HepG2 (cell line): ENCODE data around the gene ABCC10.

Source experiments
- CEBPG ChIP-seq: IDR thresholded peaks from 2 replicates; pipeline ENCODE4 v1.6.1; 2016
- EP300 ChIP-seq, 3 experiments: sonication (generic) in 1 of 3; formaldehyde crosslinking in 1 of 3; IDR thresholded peaks; 2 replicates each; pipeline versions ENCODE4 v1.5.1 to v1.6.1; 2011 to 2020; ENCODE audit warnings: low read depth in 2 of 3, low read length in 2 of 3, borderline replicate concordance in 1 of 3, improper control_type of control experiment in 1 of 3, mild to moderate bottlenecking in 1 of 3, missing genetic modification reagents in 1 of 3, moderate library complexity in 1 of 3
- HDAC2 ChIP-seq: sonication (generic); formaldehyde crosslinking; IDR thresholded peaks from 2 replicates; pipeline ENCODE4 v1.4.0; 2020; ENCODE audit warnings: missing genetic modification reagents
- SP2 ChIP-seq: sonication (generic); formaldehyde crosslinking; IDR thresholded peaks from 2 replicates; pipeline ENCODE4 v1.5.1; 2020; ENCODE audit warnings: mild to moderate bottlenecking, missing genetic modification reagents
- ZNF670 ChIP-seq: sonication (generic); formaldehyde crosslinking; IDR thresholded peaks from 2 replicates; pipeline ENCODE4 v1.8.0; 2022; ENCODE audit warnings: mild to moderate bottlenecking, missing genetic modification reagents, borderline replicate concordance
- ZSCAN29 ChIP-seq: sonication (generic); formaldehyde crosslinking; conservative IDR thresholded peaks from 2 replicates; pipeline ENCODE4 v1.4.0; 2020; ENCODE audit warnings: mild to moderate bottlenecking, missing genetic modification reagents
- TF ChIP-seq, protein P1 (sequence below): sonication (generic); formaldehyde crosslinking; IDR thresholded peaks from 2 replicates; pipeline ENCODE4 v1.4.0; 2020; ENCODE audit warnings: missing genetic modification reagents
- TF ChIP-seq, protein P2 (sequence below): sonication (generic); formaldehyde crosslinking; IDR thresholded peaks from 2 replicates; pipeline ENCODE4 v1.4.0; 2020; ENCODE audit warnings: missing genetic modification reagents
- TF ChIP-seq, protein P3 (sequence below): sonication (generic); formaldehyde crosslinking; IDR thresholded peaks from 2 replicates; pipeline ENCODE4 v1.5.0; 2020; ENCODE audit warnings: mild to moderate bottlenecking, missing genetic modification reagents, moderate library complexity
- TF ChIP-seq, protein P4 (sequence below): sonication (generic); formaldehyde crosslinking; conservative IDR thresholded peaks from 2 replicates; pipeline ENCODE4 v1.5.0; 2020; ENCODE audit warnings: missing genetic modification reagents

DNA sequence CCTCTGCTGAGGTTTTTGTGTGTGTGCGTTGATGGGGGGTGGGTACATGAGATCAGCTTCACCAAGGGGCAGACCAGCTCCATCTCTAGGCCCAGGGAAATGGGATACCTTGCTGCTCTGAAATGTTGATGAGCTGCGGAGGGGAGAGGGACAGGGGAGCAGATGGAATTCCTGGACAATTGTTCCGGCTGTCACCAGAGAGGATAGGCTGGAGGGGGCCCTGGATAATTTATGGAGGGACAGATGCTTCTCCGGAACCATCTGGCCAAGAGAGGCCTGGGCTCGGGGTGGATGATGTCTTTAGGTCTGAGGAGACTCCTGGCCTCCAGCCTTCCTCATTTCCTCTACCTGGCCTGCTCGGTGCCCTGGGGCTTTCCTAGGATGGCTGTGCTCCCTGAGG lies 48.2 kb downstream of the ABCC10 start:
- TF ChIP-seq SP2 (no peak), CEBPG (CRISPR knock-in tag) (no peak), ZSCAN29 (CRISPR knock-in tag) (no peak), EP300 (IDR thresholded peaks at IDR 0.05; ENCODE audit: low read depth in 2 of 2, low read length in 2 of 2) (no peak), EP300 (CRISPR knock-in tag; IDR thresholded peaks at IDR 0.05; ENCODE audit: borderline replicate concordance) (no peak), HDAC2 (CRISPR knock-in tag) (no peak), ZNF670 (no peak)
- TF ChIP-seq, protein P1, sequence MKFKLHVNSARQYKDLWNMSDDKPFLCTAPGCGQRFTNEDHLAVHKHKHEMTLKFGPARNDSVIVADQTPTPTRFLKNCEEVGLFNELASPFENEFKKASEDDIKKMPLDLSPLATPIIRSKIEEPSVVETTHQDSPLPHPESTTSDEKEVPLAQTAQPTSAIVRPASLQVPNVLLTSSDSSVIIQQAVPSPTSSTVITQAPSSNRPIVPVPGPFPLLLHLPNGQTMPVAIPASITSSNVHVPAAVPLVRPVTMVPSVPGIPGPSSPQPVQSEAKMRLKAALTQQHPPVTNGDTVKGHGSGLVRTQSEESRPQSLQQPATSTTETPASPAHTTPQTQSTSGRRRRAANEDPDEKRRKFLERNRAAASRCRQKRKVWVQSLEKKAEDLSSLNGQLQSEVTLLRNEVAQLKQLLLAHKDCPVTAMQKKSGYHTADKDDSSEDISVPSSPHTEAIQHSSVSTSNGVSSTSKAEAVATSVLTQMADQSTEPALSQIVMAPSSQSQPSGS, result no peak
- TF ChIP-seq, protein P2, sequence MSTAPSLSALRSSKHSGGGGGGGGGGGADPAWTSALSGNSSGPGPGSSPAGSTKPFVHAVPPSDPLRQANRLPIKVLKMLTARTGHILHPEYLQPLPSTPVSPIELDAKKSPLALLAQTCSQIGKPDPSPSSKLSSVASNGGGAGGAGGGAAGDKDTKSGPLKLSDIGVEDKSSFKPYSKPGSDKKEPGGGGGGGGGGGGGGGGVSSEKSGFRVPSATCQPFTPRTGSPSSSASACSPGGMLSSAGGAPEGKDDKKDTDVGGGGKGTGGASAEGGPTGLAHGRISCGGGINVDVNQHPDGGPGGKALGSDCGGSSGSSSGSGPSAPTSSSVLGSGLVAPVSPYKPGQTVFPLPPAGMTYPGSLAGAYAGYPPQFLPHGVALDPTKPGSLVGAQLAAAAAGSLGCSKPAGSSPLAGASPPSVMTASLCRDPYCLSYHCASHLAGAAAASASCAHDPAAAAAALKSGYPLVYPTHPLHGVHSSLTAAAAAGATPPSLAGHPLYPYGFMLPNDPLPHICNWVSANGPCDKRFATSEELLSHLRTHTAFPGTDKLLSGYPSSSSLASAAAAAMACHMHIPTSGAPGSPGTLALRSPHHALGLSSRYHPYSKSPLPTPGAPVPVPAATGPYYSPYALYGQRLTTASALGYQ (CRISPR knock-in tag), result no peak
- TF ChIP-seq, protein P3, sequence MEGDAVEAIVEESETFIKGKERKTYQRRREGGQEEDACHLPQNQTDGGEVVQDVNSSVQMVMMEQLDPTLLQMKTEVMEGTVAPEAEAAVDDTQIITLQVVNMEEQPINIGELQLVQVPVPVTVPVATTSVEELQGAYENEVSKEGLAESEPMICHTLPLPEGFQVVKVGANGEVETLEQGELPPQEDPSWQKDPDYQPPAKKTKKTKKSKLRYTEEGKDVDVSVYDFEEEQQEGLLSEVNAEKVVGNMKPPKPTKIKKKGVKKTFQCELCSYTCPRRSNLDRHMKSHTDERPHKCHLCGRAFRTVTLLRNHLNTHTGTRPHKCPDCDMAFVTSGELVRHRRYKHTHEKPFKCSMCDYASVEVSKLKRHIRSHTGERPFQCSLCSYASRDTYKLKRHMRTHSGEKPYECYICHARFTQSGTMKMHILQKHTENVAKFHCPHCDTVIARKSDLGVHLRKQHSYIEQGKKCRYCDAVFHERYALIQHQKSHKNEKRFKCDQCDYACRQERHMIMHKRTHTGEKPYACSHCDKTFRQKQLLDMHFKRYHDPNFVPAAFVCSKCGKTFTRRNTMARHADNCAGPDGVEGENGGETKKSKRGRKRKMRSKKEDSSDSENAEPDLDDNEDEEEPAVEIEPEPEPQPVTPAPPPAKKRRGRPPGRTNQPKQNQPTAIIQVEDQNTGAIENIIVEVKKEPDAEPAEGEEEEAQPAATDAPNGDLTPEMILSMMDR, result no peak
- TF ChIP-seq, protein P4, sequence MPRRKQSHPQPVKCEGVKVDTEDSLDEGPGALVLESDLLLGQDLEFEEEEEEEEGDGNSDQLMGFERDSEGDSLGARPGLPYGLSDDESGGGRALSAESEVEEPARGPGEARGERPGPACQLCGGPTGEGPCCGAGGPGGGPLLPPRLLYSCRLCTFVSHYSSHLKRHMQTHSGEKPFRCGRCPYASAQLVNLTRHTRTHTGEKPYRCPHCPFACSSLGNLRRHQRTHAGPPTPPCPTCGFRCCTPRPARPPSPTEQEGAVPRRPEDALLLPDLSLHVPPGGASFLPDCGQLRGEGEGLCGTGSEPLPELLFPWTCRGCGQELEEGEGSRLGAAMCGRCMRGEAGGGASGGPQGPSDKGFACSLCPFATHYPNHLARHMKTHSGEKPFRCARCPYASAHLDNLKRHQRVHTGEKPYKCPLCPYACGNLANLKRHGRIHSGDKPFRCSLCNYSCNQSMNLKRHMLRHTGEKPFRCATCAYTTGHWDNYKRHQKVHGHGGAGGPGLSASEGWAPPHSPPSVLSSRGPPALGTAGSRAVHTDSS, result no peak
